CD4-positive, alpha-beta T cell treated with Interleukin-2 at 100 ng/mL for 4 hours (primary cell): ENCODE measurements around the gene TAF7.
"Not testable (repeated sequence)": the region's sequence is repeated elsewhere in the genome, so short reads cannot be mapped to it uniquely, and the experiment has no call there.

Source experiments
- DNase-seq: peaks from one replicate; pipeline ENCODE4 v3.0.0-alpha.2; 2020; ENCODE audit warnings: low spot score

The TAF7 gene

DNA sequence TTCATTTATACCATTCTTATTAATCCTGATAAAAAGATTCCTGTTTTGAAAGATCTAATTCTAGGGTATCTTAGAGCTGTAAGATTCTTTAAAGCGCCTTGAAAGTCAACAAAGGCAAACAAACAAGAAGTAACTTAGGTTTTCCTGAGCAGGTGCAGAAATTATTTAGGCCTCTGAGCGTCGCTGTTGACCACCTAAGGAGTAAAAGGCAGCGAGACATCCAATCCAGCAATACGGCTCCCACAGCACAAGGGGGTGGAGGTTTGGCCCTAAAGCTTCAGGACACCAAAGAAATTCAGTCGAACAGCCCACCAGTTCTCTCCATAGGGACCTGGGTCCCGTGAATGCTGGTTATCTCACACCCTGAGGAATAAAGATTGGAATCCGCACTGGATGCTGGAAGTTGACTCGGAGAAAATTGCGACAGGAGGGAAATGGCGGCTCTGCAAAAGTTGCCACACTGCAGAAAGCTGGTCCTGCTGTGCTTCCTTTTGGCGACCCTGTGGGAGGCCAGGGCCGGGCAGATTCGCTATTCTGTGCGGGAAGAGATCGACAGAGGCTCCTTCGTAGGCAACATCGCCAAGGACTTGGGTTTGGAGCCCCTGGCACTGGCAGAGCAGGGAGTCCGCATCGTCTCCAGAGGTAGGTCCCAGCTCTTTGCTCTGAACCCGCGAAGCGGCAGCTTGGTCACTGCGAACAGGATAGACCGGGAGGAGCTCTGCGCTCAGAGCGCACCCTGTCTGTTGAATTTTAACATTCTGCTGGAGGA is 18.1 kb upstream of the TAF7 start, which contains the start of gene PCDHGA2:
Gene PCDHGA2, plus strand, starts transcription at position 223 of the 769 bp plus-strand sequence.
- DNase-seq: no peak

DNA sequence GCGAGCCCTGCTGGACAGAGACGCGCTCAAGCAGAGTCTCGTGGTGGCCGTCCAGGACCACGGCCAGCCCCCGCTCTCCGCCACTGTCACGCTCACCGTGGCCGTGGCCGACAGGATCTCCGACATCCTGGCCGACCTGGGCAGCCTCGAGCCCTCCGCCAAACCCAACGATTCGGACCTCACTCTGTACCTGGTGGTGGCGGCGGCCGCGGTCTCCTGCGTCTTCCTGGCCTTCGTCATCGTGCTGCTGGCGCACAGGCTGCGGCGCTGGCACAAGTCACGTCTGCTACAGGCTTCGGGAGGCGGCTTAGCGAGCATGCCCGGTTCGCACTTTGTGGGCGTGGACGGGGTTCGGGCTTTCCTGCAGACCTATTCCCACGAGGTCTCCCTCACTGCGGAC is 12.0 kb upstream of the TAF7 start:
- DNase-seq: not testable (repeated sequence)

- DNase-seq: peak; percentile 5
Observed at GRCh38 chr5:141330299-141331080, 9.9 kb upstream of the TAF7 start, which contains the start of gene PCDHGA1. Gene PCDHGA1 (plus strand): TSS chr5:141330514.

- DNase-seq: no peak
Observed at GRCh38 chr5:141328231-141328630, 7.6 kb upstream of the TAF7 start.

GRCh38 chr5:141326088-141326854 is 5.7 kb upstream of the TAF7 start:
- peak; percentile 68 for DNase-seq

- DNase-seq: no peak
Observed at GRCh38 chr5:141322261-141322660, 1.7 kb upstream of the TAF7 start.

DNA sequence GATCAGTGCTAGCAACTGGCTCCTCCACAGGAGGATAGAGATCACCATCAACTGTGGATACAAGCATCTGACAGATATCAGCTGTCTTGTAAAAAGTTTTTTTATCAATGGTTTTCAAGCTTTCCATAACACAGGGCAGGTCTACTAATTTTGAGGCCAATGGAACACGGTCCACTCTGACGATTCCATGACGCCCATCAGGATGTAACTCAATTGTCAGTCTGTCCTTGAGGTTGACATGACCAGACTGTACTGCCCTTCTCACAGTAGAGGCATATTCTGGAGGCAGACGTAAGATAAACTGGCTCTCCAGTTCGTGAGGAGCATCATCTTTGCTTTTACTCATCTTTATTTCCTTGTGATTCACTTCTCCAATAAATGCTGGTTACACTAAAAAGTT is 885 bp downstream of the TAF7 start:
- no peak for DNase-seq

DNA sequence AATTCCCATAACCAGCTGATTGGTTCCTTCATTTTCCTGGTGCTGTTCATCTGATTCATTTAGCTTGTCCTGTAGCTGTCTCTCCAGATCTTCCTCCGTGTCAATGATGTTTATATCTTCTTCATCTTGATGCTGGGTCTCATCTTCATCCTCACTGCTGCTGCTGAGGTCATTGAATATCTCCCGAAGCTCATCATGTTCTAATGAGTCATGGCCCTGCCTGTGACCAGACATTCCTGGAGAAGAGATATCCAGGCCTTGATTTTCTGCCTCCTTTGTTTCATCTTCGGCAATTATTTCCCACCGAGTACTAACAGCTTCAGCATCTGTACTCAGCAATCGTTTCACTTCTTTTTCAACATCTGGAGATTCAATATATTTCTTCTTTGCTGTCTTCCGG is 1.4 kb downstream of the TAF7 start:
- no peak for DNase-seq

DNA sequence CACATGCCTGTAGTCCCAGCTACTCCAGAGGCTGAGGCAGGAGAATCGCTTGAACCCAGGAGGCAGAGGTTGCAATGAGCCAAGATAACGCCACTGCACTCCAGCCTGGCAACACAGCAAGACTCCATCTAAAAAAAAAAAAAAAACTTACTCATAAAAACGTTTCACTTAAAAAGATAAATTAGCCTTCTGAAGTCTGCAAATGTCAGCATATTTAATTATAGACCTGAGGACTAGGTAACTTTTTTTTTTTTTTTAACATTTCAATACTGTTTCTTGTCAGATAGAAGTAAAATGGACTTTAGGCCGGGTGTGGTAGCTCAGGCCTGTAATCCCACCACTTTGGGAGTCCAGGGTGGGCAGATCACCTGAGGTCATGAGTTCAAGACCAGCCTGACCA is 3.6 kb downstream of the TAF7 start:
- not testable (repeated sequence) for DNase-seq

DNA sequence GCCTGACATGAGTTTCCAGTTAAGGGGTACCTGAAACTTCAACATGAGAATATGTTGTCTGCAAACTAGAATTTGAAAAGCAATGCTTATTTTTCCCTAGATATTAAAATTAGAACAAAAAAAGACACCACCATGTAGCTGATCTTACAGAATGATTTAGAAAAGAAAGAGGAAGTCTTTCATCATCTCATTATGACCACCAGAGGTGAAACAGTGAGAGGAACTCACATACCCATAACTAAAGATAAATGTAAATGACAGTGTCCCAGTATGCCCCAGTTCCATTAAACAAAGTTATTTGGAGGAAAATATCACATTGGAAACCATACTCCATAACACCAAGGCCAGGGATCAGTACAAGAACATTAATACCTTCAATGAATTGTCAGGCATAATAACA is 6.9 kb downstream of the TAF7 start:
- no peak for DNase-seq

- DNase-seq: no peak
Observed at GRCh38 chr5:141306630-141307029, 14.0 kb downstream of the TAF7 start.

DNA sequence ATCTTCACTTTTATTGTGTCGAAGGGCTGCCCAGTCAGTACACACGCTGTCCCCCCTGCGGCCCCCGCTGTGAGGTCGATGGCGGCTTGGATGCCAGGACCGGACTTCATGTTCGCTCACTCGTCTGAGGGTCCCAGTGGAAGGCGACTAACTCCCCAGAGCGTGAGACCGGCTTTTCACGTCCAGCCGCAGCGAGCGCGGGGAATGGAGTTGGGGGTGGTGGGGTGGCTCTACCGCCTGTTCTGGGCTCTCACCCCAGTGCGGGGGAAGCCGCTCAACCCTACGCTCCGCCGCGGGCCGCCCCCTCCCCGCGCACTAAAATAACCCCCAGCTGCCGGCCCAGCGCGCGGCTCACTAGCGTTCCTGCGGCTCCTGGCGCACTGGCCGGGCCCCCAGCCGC is 16.8 kb downstream of the TAF7 start, which contains the start of gene SLC25A2:
Gene SLC25A2, minus strand, starts transcription at position 294 of the 400 bp plus-strand sequence. Its CDS starts 184 bp downstream, at position 110.
- no peak for DNase-seq

GRCh38 chr5:141298376-141298775 is 22.2 kb downstream of the TAF7 start:
- DNase-seq: no peak

GRCh38 chr5:141272906-141273305 is 47.7 kb downstream of the TAF7 start:
- DNase-seq: no peak

DNA sequence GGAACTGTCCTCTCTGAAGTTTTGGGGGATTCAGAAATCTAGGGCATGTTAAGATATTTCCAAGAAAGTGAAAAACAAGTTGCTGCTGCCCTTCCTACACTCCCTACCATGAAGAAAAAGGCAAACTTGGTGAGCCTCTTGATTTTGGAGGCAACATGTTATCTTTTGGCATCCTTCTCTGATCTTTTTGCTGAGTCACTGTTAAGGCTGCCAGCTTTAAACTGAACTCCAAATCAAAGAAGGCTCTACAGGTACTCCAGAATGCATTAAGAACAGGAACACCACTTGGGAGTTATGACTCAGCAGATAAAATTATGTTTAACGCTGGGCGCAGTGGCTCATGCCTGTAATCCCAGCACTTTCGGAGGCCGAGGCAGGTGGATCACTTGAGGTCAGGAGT is 51.4 kb downstream of the TAF7 start:
- DNase-seq: no peak
